Activated CD4-positive, alpha-beta T cell treated with anti-CD3 and anti-CD28 coated beads, Interleukin-2, amount 10 ng/mL, durations not matched to agents 7 days and 5 days (primary cell): ENCODE results near the gene SUB1. TPM values are rescaled to one million over a fixed set of nuclear protein-coding genes. Genes with fewer than 3 reads are reported as not detected.
A peak's percentile ranks its signal among the peaks of the same experiment; 100 is the strongest.
"Not testable (repeated sequence)": the region's sequence is repeated elsewhere in the genome, so short reads cannot be mapped to it uniquely, and the experiment has no call there.

Experiments
- CTCF ChIA-PET: fragments of 350-600 bp; sonication (Branson Sonifier 250); formaldehyde crosslinking; loops from one replicate; lab custom pipeline; 2021; ENCODE audit warnings: antibody characterized with exemption; lab: Charles Lee
- POLR2A ChIA-PET: fragments of 350-600 bp; sonication (Branson Sonifier 250); formaldehyde crosslinking; loops from one replicate; lab custom pipeline; 2021; ENCODE audit warnings: antibody characterized with exemption; lab: Charles Lee
- DNase-seq: peaks from one replicate; pipeline ENCODE4 v3.0.0-alpha.2; 2020
- H3K27ac Mint-ChIP-seq: one replicate; pipeline ENCODE4 v1.8.0; 2021; ENCODE audit warnings: mild to moderate bottlenecking, moderate library complexity, mixed read lengths
- H3K27me3 Mint-ChIP-seq: one replicate; pipeline ENCODE4 v1.8.0; 2021; ENCODE audit warnings: mixed read lengths
- H3K36me3 Mint-ChIP-seq: one replicate; pipeline ENCODE4 v1.8.0; 2021; ENCODE audit warnings: low read depth, mixed read lengths
- H3K4me1 Mint-ChIP-seq: one replicate; pipeline ENCODE4 v1.8.0; 2021; ENCODE audit warnings: mixed read lengths
- H3K4me3 Mint-ChIP-seq: one replicate; pipeline ENCODE4 v1.8.0; 2021; ENCODE audit warnings: mild to moderate bottlenecking, moderate library complexity, mixed read lengths
- H3K9me3 Mint-ChIP-seq: one replicate; pipeline ENCODE4 v1.8.0; 2021; ENCODE audit warnings: mixed read lengths
- total RNA-seq, 2 experiments: library from RNA; stranded (reverse); gene quantifications; one replicate each; pipeline ENCODE4 v1.2.3, GENCODE V29; 2021

Gene SUB1
- total RNA-seq, 2 experiments from 2014 or later: 430 to 446 TPM

DNA sequence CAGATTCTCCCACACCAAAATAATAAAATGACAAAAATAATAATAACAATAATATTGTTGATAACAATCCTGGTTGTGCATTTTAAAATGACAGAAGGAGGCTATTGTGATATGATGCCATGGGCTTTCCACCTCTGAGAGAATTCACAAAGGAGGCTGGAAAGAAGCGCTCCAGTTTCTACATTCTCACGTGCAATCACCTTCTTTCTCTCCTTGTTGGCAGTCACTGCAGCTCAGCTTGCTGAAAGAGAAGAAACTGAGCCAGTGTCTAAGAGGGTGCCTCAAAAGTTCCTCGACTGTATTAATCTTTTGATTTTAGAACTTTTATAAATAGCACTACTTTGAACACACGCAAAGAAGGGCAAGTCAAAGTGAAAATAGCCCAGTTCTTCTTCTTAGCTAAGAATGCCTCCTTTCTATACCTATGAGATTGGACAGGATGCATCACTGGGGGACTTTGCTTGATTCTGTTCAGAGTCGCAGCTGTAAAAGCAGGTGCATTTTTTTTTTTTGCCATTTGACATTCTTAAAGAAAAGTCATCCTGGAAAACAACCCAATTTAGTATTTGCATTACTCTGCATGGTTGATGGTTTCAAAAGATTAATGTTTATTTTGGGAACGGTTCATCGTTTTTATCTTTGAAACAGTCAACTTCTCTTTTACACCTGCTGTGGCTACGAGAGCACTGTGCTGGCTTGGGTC lies 12.4 kb upstream of the SUB1 start:
- Mint-ChIP-seq H3K27me3 (no peaks in the 10 kb centered on the region), H3K36me3 (no peaks in the 10 kb centered on the region), H3K27ac (no peak overlapping the region), H3K4me1 (peaks cover 7% of the 10 kb centered on the region), H3K9me3 (no peaks in the 10 kb centered on the region), H3K4me3 (no peak overlapping the region)
- DNase-seq: no peak
- CTCF ChIA-PET: interaction anchor here (1.2 kb wide), 1 partner anchor 12 kb away, joined by 8 read pairs; the partner anchor contains the start of gene SUB1
- POLR2A ChIA-PET: no interaction called here

DNA sequence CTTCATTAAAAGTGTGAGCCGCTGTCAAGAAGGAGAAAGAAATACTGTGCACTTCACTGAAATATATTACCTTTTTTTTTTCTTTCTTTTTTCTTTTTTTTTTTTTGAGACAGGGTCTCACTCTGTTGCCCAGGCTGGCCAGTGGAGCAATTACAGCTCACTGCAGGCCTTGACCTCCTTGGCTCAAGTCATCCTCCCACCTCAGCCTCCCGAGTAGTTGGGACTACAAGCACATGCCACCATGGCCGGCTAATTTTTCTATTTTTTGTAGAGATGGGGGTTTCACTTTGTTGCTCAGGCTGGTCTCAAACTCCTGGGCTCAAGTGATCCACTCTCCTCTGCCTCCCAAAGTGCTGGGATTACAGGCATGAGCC lies 11.9 kb upstream of the SUB1 start:
- DNase-seq, H3K4me1 Mint-ChIP-seq, POLR2A ChIA-PET, H3K36me3 Mint-ChIP-seq, H3K27me3 Mint-ChIP-seq, H3K4me3 Mint-ChIP-seq, H3K9me3 Mint-ChIP-seq, H3K27ac Mint-ChIP-seq: not testable (repeated sequence)
- CTCF ChIA-PET: interaction anchor here (0.6 to 1.5 kb wide), 3 partner anchors 11 to 242 kb away, joined by 4 to 8 read pairs (median 4); partner anchors contain the start of gene SUB1

DNA sequence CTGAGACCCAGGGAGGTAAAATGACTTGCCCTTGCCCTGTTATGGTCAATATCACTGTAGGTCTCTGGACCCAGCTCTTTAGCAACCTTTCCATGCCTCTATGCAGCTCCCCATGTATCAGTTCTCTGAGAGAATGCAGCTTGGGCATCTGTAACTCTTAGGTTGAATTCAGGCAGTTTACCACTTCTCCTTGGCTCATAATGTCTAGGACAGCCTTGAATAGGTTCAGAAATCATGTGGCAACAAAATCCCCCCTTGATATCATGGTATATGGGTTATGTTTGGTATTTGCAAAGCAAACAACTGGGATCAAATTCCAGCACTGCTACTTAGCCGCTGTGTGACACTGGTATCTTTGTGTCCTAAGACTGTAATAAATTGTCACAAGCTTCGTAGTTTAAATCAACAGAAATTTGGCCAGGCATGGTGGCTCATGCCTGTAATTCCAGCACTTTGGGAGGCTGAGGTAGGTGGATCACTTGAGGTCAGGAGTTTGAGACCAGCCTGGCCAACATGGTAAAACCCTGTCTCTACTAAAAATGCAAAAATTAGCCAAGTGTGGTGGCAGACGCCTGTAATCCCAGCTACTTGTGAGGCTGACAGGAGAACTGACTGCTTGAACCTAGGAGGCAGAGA lies 10.7 kb upstream of the SUB1 start:
- H3K27me3 Mint-ChIP-seq: no peaks in the 10 kb centered on the region
- no peak overlapping the region for H3K4me3 Mint-ChIP-seq
- H3K9me3 Mint-ChIP-seq: no peaks in the 10 kb centered on the region
- DNase-seq: no peak
- ChIA-PET CTCF (interaction anchor here (0.6 to 1.5 kb wide), 3 partner anchors 10 to 39 kb away, joined by 4 to 8 read pairs (median 4); partner anchors contain the start of gene SUB1), POLR2A (no interaction called here)
- H3K36me3 Mint-ChIP-seq: no peaks in the 10 kb centered on the region
- H3K4me1 Mint-ChIP-seq: peaks cover 7% of the 10 kb centered on the region
- no peak overlapping the region for H3K27ac Mint-ChIP-seq

DNA sequence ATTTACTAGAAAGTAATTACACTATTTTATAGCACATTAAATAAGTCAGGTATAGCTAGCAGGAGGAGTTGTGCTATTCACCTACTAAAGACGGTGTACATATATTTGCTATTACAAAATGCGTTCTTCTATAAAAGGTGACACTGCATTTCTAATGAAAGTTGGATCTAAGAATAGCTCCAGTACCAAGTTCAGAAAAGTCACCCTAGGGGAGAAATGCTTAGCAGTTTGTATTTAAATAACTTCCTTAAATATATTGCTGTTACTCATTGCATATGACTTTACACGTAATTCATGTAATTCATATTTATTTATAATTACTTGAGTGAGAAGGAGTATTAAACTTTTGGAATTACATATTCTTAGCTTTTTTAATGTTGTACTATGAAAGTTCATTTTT lies 7.0 kb upstream of the SUB1 start:
- peaks cover 30% of the 10 kb centered on the region for H3K4me1 Mint-ChIP-seq
- POLR2A ChIA-PET: no interaction called here

DNA sequence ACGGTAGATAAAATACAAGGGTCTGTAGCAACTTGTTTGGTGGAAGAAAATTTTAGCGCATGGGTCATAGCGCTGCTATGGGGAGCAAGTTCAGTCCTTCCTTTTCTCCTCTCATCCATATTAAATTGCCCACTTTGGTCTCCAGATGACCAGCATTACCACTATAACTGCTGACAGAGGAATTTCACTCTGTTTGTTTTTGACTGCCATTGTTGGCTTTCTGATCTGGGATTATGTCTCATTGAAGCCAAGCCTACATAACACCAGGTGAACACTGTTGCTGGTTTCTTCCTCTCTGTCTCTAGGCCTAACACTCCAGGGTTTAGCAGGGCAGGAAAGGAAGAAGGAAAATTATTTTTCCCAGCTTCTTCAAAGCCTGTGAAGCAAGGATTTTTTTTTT lies 6.6 kb upstream of the SUB1 start:
- no peak for DNase-seq
- Mint-ChIP-seq H3K9me3 (no peaks in the 10 kb centered on the region), H3K4me1 (peaks cover 34% of the 10 kb centered on the region), H3K27me3 (no peaks in the 10 kb centered on the region), H3K36me3 (peaks cover 7% of the 10 kb centered on the region), H3K4me3 (no peak overlapping the region), H3K27ac (no peak overlapping the region)
- ChIA-PET POLR2A (no interaction called here), CTCF (interaction anchor here (0.6 to 1.4 kb wide), 4 partner anchors 11 to 1026 kb away, joined by 3 to 6 read pairs (median 3); no protein-coding TSS in a partner anchor)

More for the DNA sequence above, 7.0 kb upstream of the SUB1 start:
- no peak overlapping the region for H3K4me3 Mint-ChIP-seq
- no peak overlapping the region for H3K27ac Mint-ChIP-seq
- peaks cover 7% of the 10 kb centered on the region for H3K36me3 Mint-ChIP-seq
- CTCF ChIA-PET: interaction anchor here (0.6 to 1.4 kb wide), 4 partner anchors 12 to 1026 kb away, joined by 3 to 6 read pairs (median 3); no protein-coding TSS in a partner anchor
- no peak for DNase-seq
- no peaks in the 10 kb centered on the region for H3K27me3 Mint-ChIP-seq
- no peaks in the 10 kb centered on the region for H3K9me3 Mint-ChIP-seq

DNA sequence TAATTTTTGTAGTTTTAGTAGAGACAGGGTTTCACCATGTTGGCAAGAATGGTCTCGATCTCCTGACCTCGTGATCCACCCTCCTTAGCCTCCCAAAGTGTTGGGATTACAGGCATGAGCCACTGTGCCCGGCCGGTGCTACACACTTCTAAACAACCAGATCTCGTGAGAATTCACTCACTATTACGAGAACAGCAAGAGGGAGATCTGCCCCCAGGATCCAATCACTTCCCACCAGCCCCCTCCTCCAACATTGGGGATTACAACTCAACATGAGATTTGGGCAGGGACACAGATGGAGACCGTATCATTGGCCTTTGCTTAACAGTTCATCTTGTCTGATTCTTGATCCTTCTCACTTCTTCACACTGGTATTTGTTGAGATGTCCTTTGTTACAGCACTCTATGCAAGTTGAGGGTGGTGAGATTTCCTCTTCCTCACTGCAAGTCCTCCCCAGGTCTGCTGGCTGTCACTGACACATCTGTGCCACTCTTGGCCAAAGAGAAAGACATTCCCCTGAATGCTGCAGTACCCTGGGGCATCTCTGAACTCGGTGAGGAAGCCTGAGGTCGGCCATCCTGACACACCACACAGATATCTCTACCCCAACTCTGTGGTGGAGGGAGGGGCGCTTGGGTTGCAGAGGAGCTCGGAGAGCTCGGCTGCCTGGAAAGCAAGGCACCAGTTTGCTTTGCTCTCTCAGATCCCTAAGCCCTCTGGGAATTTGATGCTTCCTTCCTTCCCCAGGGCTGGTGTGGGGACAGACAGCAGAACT lies 4.2 kb upstream of the SUB1 start:
- DNase-seq: no peak
- H3K27me3 Mint-ChIP-seq: no peaks in the 10 kb centered on the region
- no peak overlapping the region for H3K27ac Mint-ChIP-seq
- ChIA-PET CTCF (no interaction called here), POLR2A (interaction anchor here (0.6 kb wide), 1 partner anchor 12 kb away, joined by 3 read pairs; no protein-coding TSS in a partner anchor)
- no peak overlapping the region for H3K4me3 Mint-ChIP-seq
- peaks cover 52% of the 10 kb centered on the region for H3K4me1 Mint-ChIP-seq
- H3K36me3 Mint-ChIP-seq: peaks cover 10% of the 10 kb centered on the region
- no peaks in the 10 kb centered on the region for H3K9me3 Mint-ChIP-seq

DNA sequence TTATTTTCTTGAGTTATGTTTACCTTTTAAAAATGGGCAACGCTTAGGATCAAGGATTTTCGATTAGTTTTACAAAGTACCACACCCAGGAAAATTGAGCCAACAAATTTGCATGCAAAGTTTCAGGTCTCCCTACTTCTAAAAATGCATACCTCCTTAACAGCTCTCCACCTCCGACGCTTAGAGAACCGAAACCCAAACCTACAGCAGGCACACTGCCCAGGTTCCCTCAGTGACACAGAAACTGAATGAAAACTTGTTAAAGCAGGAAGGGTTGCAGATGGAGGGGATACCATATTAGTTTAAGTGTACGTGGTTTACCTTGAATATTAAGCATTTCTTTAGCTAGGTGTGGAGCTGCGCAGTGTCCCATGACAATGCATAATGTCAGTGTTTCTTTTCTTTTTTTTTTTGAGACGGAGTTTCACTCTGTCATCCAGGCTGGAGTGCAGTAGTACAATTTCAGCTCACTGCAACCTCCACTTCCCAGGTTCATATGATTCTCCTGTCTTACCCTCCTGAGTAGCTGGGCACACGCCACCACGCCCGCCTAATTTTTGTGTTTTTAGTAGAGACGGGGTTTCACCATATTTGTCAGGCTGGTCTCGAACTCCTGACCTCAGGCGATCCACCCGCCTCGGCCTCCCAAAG lies 1.6 kb upstream of the SUB1 start:
- Mint-ChIP-seq H3K27ac (peak overlapping the region; percentile 99), H3K9me3 (no peaks in the 10 kb centered on the region), H3K4me3 (peak overlapping the region; percentile 65), H3K4me1 (peaks cover 68% of the 10 kb centered on the region), H3K36me3 (peaks cover 20% of the 10 kb centered on the region), H3K27me3 (no peaks in the 10 kb centered on the region)
- ChIA-PET POLR2A (interaction anchor here (0.6 kb wide), 1 partner anchor 50 kb away, joined by 5 read pairs; no protein-coding TSS in a partner anchor), CTCF (interaction anchor here (0.6 to 3.3 kb wide), 5 partner anchors 29 to 410 kb away, joined by 3 to 20 read pairs (median 5); partner anchors contain the start of gene GOLPH3)
- DNase-seq: peak; percentile 45

DNA sequence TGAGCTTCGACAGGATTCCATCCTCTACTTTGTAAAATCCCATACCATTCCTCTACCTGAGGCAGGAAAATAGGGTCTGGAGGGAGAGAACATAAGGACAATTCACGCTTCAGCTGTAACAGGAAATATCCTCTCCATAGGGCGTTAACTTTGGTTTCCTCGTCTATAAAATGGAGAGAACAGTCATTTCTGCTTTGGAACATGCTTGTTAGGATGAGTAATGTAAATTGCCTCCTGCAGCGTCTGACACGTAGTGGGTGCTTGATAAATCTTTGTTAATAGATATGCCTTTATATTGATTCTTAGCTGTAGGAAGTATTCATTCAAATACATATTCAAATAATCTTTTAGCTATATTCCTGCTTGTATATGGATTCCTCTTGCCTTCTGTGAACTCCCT lies 711 bp upstream of the SUB1 start:
- Mint-ChIP-seq H3K27ac (peak overlapping the region; percentile 99), H3K27me3 (no peaks in the 10 kb centered on the region), H3K36me3 (peaks cover 25% of the 10 kb centered on the region), H3K9me3 (no peaks in the 10 kb centered on the region), H3K4me1 (peaks cover 72% of the 10 kb centered on the region), H3K4me3 (peak overlapping the region; percentile 93)
- DNase-seq: no peak
- POLR2A ChIA-PET: no interaction called here
- CTCF ChIA-PET: interaction anchor here (0.7 to 3.3 kb wide), 8 partner anchors 9 to 144 kb away, joined by 3 to 20 read pairs (median 5); no protein-coding TSS in a partner anchor

DNA sequence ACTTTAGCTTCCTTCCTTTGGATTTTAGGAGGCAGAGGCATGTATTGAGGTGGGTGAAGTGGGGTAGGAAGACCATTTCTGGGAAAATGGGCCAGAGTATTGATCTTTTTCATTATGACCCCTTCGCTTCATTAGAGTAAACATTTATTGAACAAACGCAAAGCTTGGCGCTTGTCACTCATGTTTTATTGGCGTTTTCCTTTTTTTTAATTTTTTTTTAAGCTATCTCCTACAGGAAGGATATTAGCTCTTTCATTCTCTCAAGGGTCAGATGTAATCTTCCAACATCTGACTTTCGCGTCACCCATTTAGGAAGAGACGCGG lies 273 bp upstream of the SUB1 start:
- peaks cover 26% of the 10 kb centered on the region for H3K36me3 Mint-ChIP-seq
- peak overlapping the region; percentile 93 for H3K4me3 Mint-ChIP-seq
- no peaks in the 10 kb centered on the region for H3K27me3 Mint-ChIP-seq
- no peak for DNase-seq
- ChIA-PET CTCF (interaction anchor here (0.6 to 3.3 kb wide), 9 partner anchors 9 to 144 kb away, joined by 3 to 20 read pairs (median 4); no protein-coding TSS in a partner anchor), POLR2A (no interaction called here)
- H3K4me1 Mint-ChIP-seq: peaks cover 73% of the 10 kb centered on the region
- H3K9me3 Mint-ChIP-seq: no peaks in the 10 kb centered on the region
- peak overlapping the region; percentile 99 for H3K27ac Mint-ChIP-seq

DNA sequence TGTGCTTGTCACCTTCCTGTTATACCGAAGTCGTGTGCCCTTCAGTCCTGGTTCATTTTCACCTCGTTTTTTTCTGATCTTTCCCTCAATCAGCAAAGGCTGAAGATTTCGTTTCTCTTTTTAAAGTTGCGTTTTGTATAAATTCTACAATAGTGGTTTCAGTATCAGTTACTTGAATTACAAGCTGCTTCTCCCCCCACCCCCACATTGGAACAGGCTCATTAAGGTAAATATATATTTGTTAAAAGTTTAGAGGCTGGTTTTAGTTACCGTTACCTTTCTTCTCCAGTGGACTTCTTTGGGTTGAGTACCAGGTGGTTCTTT lies 881 bp downstream of the SUB1 start:
- POLR2A ChIA-PET: interaction anchor here (0.6 kb wide), 1 partner anchor 48 kb away, joined by 4 read pairs; no protein-coding TSS in a partner anchor
- H3K36me3 Mint-ChIP-seq: peaks cover 24% of the 10 kb centered on the region
- CTCF ChIA-PET: interaction anchor here (0.5 to 3.3 kb wide), 2 partner anchors 97 to 209 kb away, joined by 3 to 20 read pairs; no protein-coding TSS in a partner anchor

DNA sequence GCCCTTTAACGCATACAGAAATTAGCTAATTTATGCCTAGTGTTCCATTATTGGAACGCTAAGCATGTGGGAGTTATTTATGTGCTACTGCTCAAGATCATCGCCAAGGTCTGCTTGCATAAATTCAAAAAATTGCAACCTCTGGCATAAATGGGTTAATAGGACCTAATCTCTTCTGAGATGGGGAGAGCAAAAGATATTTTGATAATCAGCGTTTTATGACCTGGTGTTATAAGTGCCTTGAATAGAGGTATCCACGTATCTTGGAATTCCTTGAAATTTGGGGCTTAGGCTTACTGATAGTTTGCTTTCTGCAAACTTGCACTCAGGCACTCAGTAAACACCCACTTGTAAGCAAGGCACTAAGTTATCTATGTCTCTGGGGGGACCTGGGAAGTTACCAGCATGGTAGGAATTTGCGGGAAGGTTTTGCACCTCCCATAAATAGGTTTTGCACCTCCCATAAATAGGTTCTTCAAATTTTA lies 1.8 kb downstream of the SUB1 start:
- Mint-ChIP-seq H3K4me1 (peaks cover 69% of the 10 kb centered on the region), H3K36me3 (peaks cover 29% of the 10 kb centered on the region), H3K27ac (peak overlapping the region; percentile 99), H3K9me3 (no peaks in the 10 kb centered on the region), H3K27me3 (no peaks in the 10 kb centered on the region), H3K4me3 (peak overlapping the region; percentile 93)
- ChIA-PET POLR2A (interaction anchor here (0.6 kb wide), 1 partner anchor 303 kb away, joined by 5 read pairs; no protein-coding TSS in a partner anchor), CTCF (interaction anchor here (3.3 kb wide), 1 partner anchor 98 kb away, joined by 20 read pairs; no protein-coding TSS in a partner anchor)
- DNase-seq: no peak

More for the DNA sequence above, 881 bp downstream of the SUB1 start:
- DNase-seq: peak; percentile 16
- H3K4me1 Mint-ChIP-seq: peaks cover 69% of the 10 kb centered on the region
- peak overlapping the region; percentile 99 for H3K27ac Mint-ChIP-seq
- H3K9me3 Mint-ChIP-seq: no peaks in the 10 kb centered on the region
- peak overlapping the region; percentile 93 for H3K4me3 Mint-ChIP-seq
- no peaks in the 10 kb centered on the region for H3K27me3 Mint-ChIP-seq
